BJ (cell line): ENCODE results near the gene COPZ1. TPM values are rescaled to one million over a fixed set of nuclear protein-coding genes. Genes with fewer than 3 reads are reported as not detected.

Source experiments
- CTCF ChIA-PET: fragments of 350-600 bp; formaldehyde crosslinking; extraction: SDS; loops from one replicate; lab custom pipeline; 2021; ENCODE audit warnings: antibody characterized with exemption, inconsistent platforms; lab: Yijun Ruan, JAX
- POLR2A ChIA-PET: fragments of 300-600 bp; sonication (Branson Sonifier 250); formaldehyde crosslinking; extraction: SDS; loops from one replicate; lab custom pipeline; 2021; ENCODE audit warnings: antibody characterized with exemption; lab: Charles Lee
- DNase-seq: peaks from one replicate; pipeline ENCODE4 v3.0.0-alpha.2; 2011; ENCODE audit warnings: low read depth
- H3K27me3 ChIP-seq: 2 replicates; pipeline ENCODE4 v1.6.0; 2011; ENCODE audit warnings: low read length; ENCODE audit not compliant: control insufficient read depth, insufficient read depth
- H3K36me3 ChIP-seq: 2 replicates; pipeline ENCODE4 v1.5.1; 2011; ENCODE audit warnings: low read length; ENCODE audit not compliant: control insufficient read depth, insufficient read depth
- H3K4me3 ChIP-seq: 2 replicates; pipeline ENCODE4 v1.5.1; 2011; ENCODE audit warnings: low read depth, mild to moderate bottlenecking, control low read depth, low read length
- polyA minus RNA-seq: library from RNA; depleted of rRNA, polyadenylated mRNA; stranded (reverse); fragments of >200 nt; gene quantifications from 2 replicates; pipeline ENCODE4 v1.2.3, GENCODE V29; 2011; rRNA and poly(A)+ RNA removed
- polyA plus RNA-seq: library from polyadenylated mRNA; depleted of rRNA; stranded (reverse); fragments of >200 nt; gene quantifications from 2 replicates; pipeline ENCODE4 v1.2.3, GENCODE V29; 2011; rRNA removed
- TF ChIP-seq, protein P1 (sequence below): IDR thresholded peaks from 2 replicates; pipeline ENCODE4 v1.5.1; 2011; ENCODE audit warnings: low read depth, mild to moderate bottlenecking, control low read depth, inconsistent platforms, low read length, moderate library complexity; ENCODE audit not compliant: insufficient read depth

The COPZ1 gene, protein sequence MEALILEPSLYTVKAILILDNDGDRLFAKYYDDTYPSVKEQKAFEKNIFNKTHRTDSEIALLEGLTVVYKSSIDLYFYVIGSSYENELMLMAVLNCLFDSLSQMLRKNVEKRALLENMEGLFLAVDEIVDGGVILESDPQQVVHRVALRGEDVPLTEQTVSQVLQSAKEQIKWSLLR
- polyA plus RNA-seq (203 and 341 TPM in 2 replicates), polyA minus RNA-seq (57.3 and 82.8 TPM in 2 replicates)

DNA sequence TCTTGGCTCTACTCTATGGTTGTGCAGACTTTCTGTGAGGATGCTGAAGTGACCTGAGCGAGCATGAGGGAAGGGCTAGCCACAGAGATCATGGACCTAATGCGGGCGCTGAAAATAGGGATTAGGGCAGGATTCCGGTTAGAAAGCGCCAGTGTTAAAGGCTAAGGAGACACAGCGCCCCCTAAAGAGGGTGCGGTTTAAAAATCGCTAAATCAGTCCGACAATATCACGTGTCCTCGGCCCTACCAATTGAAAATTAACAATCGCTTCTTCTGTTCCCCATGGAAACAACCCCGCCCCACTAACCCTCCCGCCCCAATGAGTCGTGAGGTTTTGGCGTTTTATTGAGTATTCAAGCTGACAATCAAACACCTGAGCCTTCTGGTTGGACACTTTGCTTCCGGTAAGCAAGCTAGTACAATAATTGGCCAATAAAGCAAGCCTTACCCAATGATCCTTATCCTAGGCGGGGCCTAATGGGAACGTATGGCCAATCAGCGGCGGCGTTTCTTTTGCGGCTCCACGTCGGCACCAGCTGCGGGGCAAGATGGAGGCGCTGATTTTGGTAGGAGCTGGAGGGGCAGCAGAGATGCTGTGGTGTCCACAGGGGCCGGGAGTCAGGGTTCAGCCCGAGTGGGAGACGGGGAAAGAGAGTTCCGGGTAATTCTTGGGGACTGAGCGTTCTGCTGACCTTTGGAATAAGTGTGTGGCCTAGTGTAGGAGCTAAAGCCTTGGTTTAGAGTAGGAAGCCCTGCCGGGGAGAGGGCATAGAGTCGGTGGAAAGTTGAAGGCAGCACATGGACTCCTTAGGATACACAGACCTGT is at the start of gene COPZ1:
Gene COPZ1 (plus strand): TSS at position 515 of the 825 bp plus-strand sequence. CDS start 33 bp downstream, at position 548.
- TF ChIP-seq, protein P1, sequence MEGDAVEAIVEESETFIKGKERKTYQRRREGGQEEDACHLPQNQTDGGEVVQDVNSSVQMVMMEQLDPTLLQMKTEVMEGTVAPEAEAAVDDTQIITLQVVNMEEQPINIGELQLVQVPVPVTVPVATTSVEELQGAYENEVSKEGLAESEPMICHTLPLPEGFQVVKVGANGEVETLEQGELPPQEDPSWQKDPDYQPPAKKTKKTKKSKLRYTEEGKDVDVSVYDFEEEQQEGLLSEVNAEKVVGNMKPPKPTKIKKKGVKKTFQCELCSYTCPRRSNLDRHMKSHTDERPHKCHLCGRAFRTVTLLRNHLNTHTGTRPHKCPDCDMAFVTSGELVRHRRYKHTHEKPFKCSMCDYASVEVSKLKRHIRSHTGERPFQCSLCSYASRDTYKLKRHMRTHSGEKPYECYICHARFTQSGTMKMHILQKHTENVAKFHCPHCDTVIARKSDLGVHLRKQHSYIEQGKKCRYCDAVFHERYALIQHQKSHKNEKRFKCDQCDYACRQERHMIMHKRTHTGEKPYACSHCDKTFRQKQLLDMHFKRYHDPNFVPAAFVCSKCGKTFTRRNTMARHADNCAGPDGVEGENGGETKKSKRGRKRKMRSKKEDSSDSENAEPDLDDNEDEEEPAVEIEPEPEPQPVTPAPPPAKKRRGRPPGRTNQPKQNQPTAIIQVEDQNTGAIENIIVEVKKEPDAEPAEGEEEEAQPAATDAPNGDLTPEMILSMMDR, result peak; percentile 82
- POLR2A ChIA-PET, result interaction anchor here (0.5 to 0.9 kb wide), 11 partner anchors 10 to 1744 kb away, joined by 3 to 10 read pairs (median 6); partner anchors contain the start of genes HNRNPA1 and NFE2
- Histone ChIP-seq H3K27me3 (no peaks in the 10 kb centered on the region), H3K36me3 (no peaks in the 10 kb centered on the region; the same call in 1 of the 2 replicates), H3K4me3 (peak within 1 kb of the TSS; percentile 65)
- CTCF ChIA-PET, result interaction anchor here (0.6 to 4.4 kb wide), 36 partner anchors 9 to 325 kb away, joined by 3 to 35 read pairs (median 4); partner anchors contain the start of genes HOXC5, HOXC9 and NFE2
- DNase-seq, result peak; percentile 100

DNA sequence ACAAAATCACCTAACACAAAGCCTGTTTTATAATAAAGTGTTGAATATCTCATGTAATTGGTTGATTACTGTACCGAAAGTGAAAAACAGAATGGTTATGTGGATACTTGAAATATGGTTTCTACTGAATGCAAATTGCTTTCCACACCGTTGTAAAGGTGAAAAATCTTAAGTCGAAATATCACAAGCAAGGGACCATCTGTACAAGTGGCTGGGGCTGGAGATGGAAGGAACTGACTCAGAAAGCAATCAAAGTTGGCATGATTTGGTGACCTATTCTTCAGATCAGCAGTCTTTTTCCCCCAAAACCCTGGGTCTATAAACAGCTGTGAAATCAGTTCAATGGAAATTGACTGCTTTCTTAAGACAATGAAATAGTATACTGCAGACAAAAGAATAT is 48.6 kb upstream of the COPZ1 start:
- no peaks in the 10 kb centered on the region for H3K27me3 ChIP-seq
- TF ChIP-seq, protein P1, result no peak
- CTCF ChIA-PET, result interaction anchor here (1.2 to 1.6 kb wide), 2 partner anchors 25 to 94 kb away, joined by 3 to 4 read pairs; no protein-coding TSS in a partner anchor
- POLR2A ChIA-PET, result no interaction called here
- no peaks in the 10 kb centered on the region for H3K36me3 ChIP-seq
- no peak for DNase-seq
- H3K4me3 ChIP-seq, result no peak overlapping the region

DNA sequence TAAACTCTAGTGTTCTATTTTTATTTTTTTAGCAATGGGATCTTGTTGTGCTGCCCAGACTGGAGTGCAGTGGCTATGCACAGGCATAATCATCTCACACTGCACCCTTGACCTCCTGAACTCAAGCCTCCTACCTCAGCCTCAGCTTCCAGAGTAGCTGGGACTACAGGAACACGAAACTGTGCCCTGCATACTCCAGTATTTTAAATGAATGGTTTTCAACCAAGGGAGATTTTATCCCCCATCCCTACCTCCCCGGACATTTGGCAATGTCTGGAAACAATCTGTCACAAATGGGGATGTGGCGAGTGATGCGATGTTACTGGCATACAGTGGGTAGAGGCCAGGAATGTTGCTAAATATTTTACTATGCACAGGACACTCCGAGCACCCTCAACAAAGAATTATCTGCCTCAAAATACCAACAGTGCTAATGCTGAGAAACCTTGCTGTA is 47.1 kb upstream of the COPZ1 start:
- POLR2A ChIA-PET, result no interaction called here
- peaks cover 2% of the 10 kb centered on the region; the same call in 1 of the 2 replicates for H3K36me3 ChIP-seq
- TF ChIP-seq, protein P1, result no peak
- H3K27me3 ChIP-seq, result no peaks in the 10 kb centered on the region
- no peak for DNase-seq
- CTCF ChIA-PET, result interaction anchor here (1.2 kb wide), 1 partner anchor 10 kb away, joined by 3 read pairs; no protein-coding TSS in a partner anchor
- peak overlapping the region; percentile 64 for H3K4me3 ChIP-seq

DNA sequence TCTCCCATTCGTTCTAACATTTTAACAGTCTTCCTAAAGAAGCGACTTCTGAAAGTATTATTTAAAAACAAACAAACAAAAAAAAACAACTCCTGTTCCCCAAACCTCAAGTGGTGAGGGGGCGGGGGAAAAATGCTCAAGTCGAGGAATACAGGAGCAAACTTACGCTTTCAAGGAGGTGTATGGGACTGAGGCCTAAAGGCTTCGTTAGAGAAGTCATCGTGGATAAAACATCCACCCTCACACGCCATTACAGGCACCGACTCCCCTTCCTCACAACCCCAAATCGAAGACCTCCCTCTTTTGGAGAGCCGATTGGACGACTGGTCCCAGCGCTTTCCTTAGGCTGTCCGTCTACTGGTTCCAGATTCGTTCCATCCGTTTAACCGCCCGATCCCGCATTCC is 45.7 kb upstream of the COPZ1 start:
- DNase-seq, result no peak
- TF ChIP-seq, protein P1, result 0 out of 2 replicates have a peak, but pooled peaks have one; percentile 1
- ChIA-PET CTCF (interaction anchor here (0.7 to 1.7 kb wide), 8 partner anchors 14 to 101 kb away, joined by 3 to 12 read pairs (median 4); partner anchors contain the start of gene NFE2), POLR2A (interaction anchor here (0.5 to 1.4 kb wide), 6 partner anchors 16 to 88 kb away, joined by 3 to 9 read pairs (median 4); partner anchors contain the start of gene COPZ1)
- peak overlapping the region; percentile 64 for H3K4me3 ChIP-seq
- H3K36me3 ChIP-seq, result peaks cover 6% of the 10 kb centered on the region
- H3K27me3 ChIP-seq, result no peaks in the 10 kb centered on the region
